HG03565 (cell line): ENCODE results near the gene ATP6V1G2.

Experiments used
- ATAC-seq: cut with Tn5 transposase; IDR thresholded peaks from one replicate; pipeline ENCODE4 v1.9.1; 2021; ENCODE audit warnings: mild to moderate bottlenecking, moderate library complexity; ENCODE audit not compliant: unreplicated experiment

Gene ATP6V1G2

GRCh38 chr6:31548544-31548873 is 2.1 kb upstream of the ATP6V1G2 start:
- ATAC-seq: no peak

GRCh38 chr6:31547727-31548543 is 1.5 kb upstream of the ATP6V1G2 start:
- no peak for ATAC-seq

- peak; percentile 62 for ATAC-seq
Measured at GRCh38 chr6:31546958-31547726, 734 bp upstream of the ATP6V1G2 start, which contains the start of gene NFKBIL1. NFKBIL1 (plus strand) TSS chr6:31547608; CDS start chr6:31547695, 87 bp downstream.

GRCh38 chr6:31545291-31545690 is 1.1 kb downstream of the ATP6V1G2 start:
- no peak for ATAC-seq

- no peak for ATAC-seq
Measured at GRCh38 chr6:31544676-31545075, 1.7 kb downstream of the ATP6V1G2 start.

GRCh38 chr6:31543639-31544038 is 2.8 kb downstream of the ATP6V1G2 start:
- no peak for ATAC-seq

- ATAC-seq: peak; percentile 58
Measured at GRCh38 chr6:31541658-31542521, 4.5 kb downstream of the ATP6V1G2 start, which contains the start of gene DDX39B. DDX39B (minus strand) TSS chr6:31542003; CDS start chr6:31540532, 1,471 bp downstream.

GRCh38 chr6:31541059-31541657 is 5.2 kb downstream of the ATP6V1G2 start:
- ATAC-seq: peak; percentile 11

- ATAC-seq: no peak
Measured at GRCh38 chr6:31540640-31541039, 5.8 kb downstream of the ATP6V1G2 start.

GRCh38 chr6:31538805-31539400 is 7.5 kb downstream of the ATP6V1G2 start:
- ATAC-seq: no peak

GRCh38 chr6:31535538-31536324 is 10.7 kb downstream of the ATP6V1G2 start:
- no peak for ATAC-seq

GRCh38 chr6:31534521-31535040 is 11.8 kb downstream of the ATP6V1G2 start:
- no peak for ATAC-seq

GRCh38 chr6:31534011-31534410 is 12.4 kb downstream of the ATP6V1G2 start:
- no peak for ATAC-seq

- ATAC-seq: no peak
Measured at GRCh38 chr6:31533455-31533841, 13.0 kb downstream of the ATP6V1G2 start.

GRCh38 chr6:31532644-31533454 is 13.6 kb downstream of the ATP6V1G2 start:
- no peak for ATAC-seq

- no peak for ATAC-seq
Measured at GRCh38 chr6:31531771-31532643, 14.4 kb downstream of the ATP6V1G2 start.

- no peak for ATAC-seq
Measured at GRCh38 chr6:31531162-31531561, 15.2 kb downstream of the ATP6V1G2 start.
